ENCODE results near the gene ZFR.
"Not testable (repeated sequence)": the region's sequence is repeated elsewhere in the genome, so short reads cannot be mapped to it uniquely, and the experiment has no call there.

The ZFR gene

DNA sequence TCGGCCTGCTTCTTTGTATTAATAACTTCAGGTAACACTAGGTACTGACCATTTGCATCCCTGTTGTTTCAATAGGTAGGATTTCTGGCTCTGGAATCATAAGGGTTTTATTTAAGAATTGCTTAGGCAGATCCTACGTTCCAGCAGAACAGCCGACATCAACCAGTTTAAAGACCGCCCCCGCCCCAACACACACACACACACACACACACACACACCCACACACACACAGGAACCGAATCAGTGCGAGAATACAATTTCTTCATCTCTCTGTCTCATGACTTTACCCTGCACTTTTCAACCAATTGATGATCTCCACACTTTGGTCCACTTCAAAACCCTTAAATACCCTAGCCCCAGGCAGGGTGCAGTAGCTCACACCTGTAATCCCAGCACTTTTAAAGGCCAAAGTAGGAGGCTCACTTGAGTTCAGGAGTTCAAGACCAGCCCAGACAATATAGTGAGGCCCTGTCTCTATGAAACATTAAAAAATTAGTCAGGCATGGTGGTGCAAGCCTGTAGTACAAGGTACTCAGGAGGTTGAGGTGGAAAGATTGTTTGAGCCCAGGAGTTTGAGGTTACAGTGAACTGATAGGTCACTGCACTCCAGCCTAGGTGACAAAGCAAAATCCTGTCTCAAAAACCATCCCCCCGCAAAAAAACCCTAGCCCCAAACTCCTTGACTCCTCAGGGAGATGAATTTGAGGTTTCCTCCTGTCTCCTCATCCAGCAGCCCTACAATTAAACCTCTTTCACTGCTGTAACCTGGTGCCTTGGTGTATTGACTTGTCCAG lies 129.1 kb downstream of the ZFR start:
- DNase-seq: no peak

DNA sequence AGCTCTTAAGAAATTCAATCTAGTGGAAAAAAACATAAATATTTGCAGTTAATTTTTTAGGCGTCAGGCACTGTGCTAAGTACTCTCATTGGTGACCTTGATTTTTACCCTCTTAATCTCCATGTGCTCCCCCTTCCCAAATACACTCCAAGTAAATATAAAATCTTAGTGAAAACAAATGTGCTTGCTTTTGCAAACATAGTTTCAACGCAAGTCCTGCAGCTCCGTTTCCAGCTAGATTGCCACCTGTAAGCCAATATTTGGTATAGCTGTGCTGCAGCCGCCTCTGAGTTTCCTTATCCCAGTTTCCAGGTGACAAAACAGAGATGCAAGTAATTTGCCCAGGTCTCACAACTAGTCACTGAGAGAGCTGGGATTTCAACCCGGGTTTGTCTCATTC lies 129.9 kb downstream of the ZFR start:
- no peak for DNase-seq

DNA sequence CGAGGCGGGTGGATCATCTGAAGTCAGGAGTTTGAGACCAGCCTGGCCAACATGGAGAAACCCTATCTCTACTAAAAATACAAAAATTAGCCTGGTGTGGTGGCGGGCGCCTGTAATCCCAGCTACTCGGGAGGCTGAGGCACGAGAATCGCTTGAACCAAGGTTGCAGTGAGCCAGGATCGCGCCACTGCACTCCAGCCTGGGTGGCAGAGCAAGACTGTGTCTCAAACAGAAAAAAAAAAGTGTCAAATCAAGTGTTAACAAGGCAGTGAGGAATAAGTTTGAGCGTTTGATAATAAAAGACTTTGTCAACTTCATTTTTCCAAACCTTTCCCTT lies 130.4 kb downstream of the ZFR start:
- DNase-seq: not testable (repeated sequence)

DNA sequence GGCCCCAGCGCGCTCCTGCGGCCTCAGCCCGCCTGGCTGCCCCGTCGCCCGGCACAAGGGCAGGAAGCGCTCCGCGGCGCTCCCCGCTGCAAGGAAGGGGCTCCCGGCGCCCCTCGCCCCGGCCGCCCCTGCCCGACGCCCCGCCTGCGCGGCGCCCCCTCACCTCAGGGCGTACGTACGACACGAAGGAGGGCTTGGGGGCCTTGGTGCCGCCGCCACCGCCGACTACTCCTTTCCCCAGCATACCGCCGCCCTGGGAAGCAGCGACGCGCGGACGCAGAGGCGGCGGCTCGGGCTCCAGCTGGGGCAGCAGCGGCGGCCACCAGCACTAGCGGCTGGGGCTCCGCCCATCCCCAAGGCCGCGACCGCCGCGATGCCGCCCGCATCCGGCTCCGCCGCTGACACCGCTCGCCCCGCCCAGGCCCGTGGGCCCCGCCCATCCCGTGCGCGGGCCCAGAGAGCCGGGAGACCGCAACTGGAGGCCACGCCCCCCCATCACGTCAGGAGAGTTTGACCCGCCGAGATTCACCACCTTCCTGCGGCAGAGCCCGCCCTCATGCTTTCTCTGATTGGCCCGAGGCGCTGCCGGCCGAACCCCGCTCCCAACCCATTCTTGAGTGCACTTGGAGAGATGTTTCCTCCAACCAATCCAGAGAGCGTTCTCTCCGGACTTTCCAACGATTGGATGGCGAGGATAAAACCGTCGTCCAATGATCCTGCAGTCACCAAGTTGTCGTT lies 131.8 kb downstream of the ZFR start, which contains the start of gene MTMR12:
MTMR12 (minus strand) TSS at position 345 of the 738 bp plus-strand sequence; CDS start at position 244, 101 bp downstream.
- peak; percentile 99 to 100 for DNase-seq

DNA sequence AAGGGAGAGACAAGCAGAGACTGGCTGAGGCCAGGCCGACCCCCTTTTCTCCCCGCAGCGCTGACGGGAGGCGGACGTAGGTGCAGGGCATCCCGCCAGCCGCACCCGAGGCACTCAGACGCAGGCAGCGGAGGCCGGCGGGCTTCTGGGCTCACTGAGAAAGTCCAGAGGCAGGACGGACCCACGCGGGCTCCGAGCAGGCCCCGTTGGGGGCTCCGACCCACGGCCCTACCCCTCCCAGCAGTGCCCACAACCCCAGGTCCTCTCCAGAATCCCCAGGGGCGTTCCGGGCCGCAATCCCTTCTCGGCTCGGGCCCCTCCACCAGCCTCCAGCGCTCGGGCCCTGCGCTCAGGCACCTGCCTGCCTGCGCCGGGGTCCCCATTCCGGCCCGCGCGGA lies 132.3 kb downstream of the ZFR start:
- peak; percentile 33 to 42 for DNase-seq

DNA sequence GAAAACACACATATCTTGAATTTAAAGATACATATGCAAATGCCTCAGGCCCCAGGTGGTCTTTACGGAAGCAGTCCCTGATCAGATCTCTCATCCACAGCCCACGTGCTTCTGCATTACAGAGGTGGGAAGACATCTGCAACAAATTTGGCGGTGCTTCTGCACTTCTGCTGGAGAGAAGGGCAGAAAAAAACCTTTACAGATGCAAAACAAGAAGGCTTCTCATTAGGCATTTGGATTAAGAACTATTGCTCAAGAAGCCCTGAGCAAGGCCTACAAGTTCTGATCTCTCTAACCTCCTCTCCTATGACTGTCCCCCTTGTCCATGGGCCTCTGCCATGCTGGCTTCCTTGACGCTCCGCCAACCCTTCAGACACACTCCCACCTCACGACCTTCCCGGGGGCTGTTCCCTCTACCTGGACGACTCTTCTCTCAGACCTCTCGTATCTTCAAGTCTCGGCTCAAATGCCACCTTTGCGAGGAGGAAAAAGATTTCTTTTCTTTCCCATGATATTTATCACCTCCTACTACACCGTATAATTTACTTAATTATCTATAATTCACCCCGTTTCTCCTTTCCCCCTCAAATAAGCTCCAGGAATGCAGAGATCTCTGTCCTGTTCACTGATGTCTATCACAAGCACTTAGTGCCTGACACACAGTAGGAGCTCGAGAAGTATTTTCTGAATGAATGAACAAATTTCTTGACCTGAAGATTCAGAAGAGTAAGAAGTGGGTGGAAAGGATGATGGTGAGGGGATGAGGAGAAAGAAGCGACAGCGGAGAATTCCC lies 132.9 kb downstream of the ZFR start:
- DNase-seq: peak in 1 of 2 donors; percentile 8

DNA sequence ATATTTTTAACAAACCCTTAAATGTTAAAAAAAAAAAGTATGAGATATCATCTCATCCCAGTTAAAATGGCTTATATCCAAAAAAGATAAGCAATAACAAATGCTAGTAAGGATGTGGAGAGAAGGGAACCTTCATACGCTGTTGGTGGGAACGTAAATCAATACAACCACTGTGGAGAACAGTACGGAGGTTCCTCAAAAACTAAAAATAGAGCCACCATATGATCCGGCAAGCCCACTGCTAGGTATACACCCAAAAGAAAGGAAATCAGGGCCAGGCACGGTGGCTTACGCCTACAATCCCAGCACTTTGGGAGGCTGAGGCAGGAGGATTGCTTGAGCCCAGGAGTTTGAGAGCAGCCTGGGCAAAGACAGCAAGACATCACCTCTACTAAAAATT lies 134.8 kb downstream of the ZFR start:
- DNase-seq: no peak

DNA sequence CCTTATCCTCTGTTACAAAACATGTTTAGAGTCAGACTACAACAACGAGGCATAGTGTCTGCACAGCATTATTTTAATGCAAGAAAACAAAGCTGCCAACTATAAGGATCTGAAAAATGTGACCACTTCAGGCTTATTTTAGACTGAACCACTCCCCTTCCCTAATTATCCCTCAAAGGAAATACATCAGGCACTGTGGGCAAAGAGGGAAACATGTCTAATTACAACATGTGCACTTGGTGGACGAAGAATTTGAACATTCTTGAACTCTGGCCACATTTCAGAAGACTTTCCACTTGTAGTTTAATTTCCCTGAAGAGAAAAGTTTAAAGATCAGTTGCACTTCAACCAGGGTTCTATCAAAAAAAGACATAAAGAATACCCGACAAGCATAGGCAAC lies 135.6 kb downstream of the ZFR start:
- DNase-seq: no peak

DNA sequence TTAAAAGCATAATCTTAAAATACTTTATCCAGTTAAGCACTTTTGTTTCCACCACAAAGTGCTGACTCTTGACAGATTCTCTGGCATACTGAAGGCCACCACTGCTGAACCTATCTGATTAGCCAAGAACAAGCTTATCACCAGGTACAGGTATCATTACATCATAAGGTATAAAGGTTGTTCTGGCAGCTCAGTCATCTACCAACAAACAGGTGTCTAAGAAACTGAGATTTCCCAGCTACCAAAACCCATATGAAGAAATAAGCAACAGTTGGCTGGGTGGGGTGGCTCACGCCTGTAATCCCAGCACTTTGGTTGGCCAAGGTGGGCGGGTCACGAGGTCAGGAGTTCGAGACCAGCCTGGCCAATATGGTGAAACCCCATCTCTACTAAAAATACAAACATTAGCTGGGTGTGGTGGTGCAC lies 136.8 kb downstream of the ZFR start:
- DNase-seq: no peak

DNA sequence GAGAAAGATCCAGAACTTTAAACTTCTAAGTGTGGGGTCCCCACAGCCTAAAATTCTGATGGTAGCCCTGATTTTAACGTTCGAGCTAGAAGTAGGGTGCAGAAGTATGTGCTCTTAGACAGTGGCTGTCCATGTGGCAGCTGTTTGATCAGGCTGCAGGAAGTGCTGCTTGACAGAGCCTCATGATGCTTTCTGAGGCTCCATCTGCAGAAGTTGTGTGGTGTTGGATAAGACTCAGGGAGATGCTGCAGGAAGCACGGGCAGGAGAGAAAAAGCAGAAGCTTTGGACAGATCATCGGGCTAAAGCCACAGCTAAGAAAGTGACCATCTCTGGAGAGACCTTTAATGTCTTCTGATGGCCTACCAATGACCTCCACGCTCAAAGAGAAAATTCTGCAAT lies 139.9 kb downstream of the ZFR start:
- DNase-seq: no peak
